Lower leg skin (tissue), 3 donors: ENCODE measurements around the gene FRS2.
A peak's percentile ranks its signal among the peaks of the same experiment; 100 is the strongest.

Experiments used
- POLR2A ChIP-seq, 2 donors: fragments of 450-650 bp; IDR thresholded peaks; one replicate each; pipeline ENCODE4 v1.6.1; 2016 to 2017; ENCODE audit warnings: antibody characterized with exemption in 2 of 2, mild to moderate bottlenecking in 1 of 2, moderate library complexity in 1 of 2
- TF ChIP-seq, protein P1 (sequence below), 3 donors: fragments of 450-650 bp; IDR thresholded peaks; one replicate each; pipeline ENCODE4 v1.5.1; 2016; ENCODE audit warnings: antibody characterized with exemption in 3 of 3, mild to moderate bottlenecking in 3 of 3, moderate library complexity in 2 of 3

DNA sequence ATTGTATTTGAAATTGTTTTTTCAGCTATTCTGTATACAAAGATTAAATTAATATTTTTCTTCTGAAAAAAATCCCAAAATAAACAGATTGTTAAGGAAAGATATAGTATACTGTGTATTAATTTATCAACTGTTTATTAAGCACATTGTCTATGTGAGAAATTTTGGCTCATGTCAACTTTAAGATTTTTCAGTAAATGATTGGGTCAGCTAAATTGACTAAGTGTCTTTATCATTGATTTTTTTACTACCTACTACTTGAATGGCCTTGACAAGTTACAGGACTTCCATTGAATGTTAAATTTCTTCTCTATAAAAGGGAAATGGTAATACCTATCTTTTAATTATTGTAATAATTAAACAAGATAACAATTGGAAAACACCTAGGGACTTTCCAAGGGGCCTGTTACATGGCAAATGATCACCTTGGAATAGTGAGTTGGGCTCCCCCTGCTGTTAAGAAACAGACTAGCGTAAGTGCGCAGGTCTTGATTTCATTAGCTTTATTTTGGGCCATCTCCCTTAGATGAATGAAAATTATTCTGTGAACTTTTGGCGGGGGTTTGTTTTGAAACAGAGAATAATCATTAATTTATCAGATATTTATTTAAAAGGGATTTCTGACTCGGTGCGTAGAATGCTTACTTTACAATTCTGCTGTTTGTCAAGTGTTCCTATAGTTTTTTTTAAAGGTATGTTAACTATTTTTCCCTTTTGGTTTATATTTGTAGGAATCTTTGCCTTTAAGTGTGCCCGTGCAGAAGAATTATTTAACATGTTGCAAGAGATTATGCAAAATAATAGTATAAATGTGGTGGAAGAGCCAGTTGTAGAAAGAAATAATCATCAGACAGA, 100.6 kb downstream of the FRS2 start:
- TF ChIP-seq, protein P1, sequence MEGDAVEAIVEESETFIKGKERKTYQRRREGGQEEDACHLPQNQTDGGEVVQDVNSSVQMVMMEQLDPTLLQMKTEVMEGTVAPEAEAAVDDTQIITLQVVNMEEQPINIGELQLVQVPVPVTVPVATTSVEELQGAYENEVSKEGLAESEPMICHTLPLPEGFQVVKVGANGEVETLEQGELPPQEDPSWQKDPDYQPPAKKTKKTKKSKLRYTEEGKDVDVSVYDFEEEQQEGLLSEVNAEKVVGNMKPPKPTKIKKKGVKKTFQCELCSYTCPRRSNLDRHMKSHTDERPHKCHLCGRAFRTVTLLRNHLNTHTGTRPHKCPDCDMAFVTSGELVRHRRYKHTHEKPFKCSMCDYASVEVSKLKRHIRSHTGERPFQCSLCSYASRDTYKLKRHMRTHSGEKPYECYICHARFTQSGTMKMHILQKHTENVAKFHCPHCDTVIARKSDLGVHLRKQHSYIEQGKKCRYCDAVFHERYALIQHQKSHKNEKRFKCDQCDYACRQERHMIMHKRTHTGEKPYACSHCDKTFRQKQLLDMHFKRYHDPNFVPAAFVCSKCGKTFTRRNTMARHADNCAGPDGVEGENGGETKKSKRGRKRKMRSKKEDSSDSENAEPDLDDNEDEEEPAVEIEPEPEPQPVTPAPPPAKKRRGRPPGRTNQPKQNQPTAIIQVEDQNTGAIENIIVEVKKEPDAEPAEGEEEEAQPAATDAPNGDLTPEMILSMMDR (IDR thresholded peaks at IDR 0.05), result peak in 1 of 3 donors; percentile 19
- no peak for TF ChIP-seq POLR2A (IDR thresholded peaks at IDR 0.05)
